ENCODE data around the gene EIF2B1. TPM values are rescaled to one million over a fixed set of nuclear protein-coding genes. Genes with fewer than 3 reads are reported as not detected.

Gene EIF2B1
- 10 to 100 TPM; 33.0 to 80.8 (median 41.7) TPM for total RNA-seq
- 10 to 100 TPM; 27.1 to 47.6 TPM for polyA plus RNA-seq
- long read RNA-seq, donor 1, transcript EIF2B1-201 (9 exons, 2,477 nt), result major isoform, 247 of 312 reads
- long read RNA-seq, donor 1, transcript EIF2B1-204 (5 exons, 1,768 nt), result minor isoform, 20 of 312 reads
- long read RNA-seq, donor 1, partial matches to known transcripts, result 9 of 312 reads
- long read RNA-seq, donor 1, other reads (novel, unspliced or antisense), result 35 of 312 reads
- long read RNA-seq, donor 2, transcript EIF2B1-202 (4 exons, 622 nt), result minor isoform, 5 of 50 reads
- long read RNA-seq, donor 2, transcript EIF2B1-201 (9 exons, 2,477 nt), result major isoform, 29 of 50 reads
- long read RNA-seq, donor 2, partial matches to known transcripts, result 13 of 50 reads
- long read RNA-seq, donor 2, other reads (novel, unspliced or antisense), result 0 of 50 reads
- long read RNA-seq, donor 3, transcript EIF2B1-201 (9 exons, 2,477 nt), result major isoform, 99 of 112 reads
- long read RNA-seq, donor 3, partial matches to known transcripts, result 1 of 112 reads
- long read RNA-seq, donor 3, other reads (novel, unspliced or antisense), result 12 of 112 reads

GRCh38 chr12:123633379-123634141 lies at the start of gene EIF2B1, which contains the start of gene GTF2H3:
TSS of gene EIF2B1 (minus strand) at chr12:123633686. CDS start at chr12:123633557, 129 bp downstream.
TSS of gene GTF2H3 (plus strand) at chr12:123633829. CDS start at chr12:123633860, 31 bp downstream.
- 0% methylated on average over 51 to 52 of the region's 52 CpGs for WGBS, 3 donors
- intact Hi-C loops (cut with DNase I), result no loop called here
- Histone ChIP-seq H3K9me3 (no peaks in the 10 kb centered on the region), H3K4me3 (peak within 1 kb of the TSS; percentile 93), H3K36me3 (no peaks in the 10 kb centered on the region), H3K27me3 (no peaks in the 10 kb centered on the region), H3K27ac (peak within 1 kb of the TSS; percentile 22 to 58), H3K4me1 (ENCODE audit: insufficient read depth) (peaks cover 5% of the 10 kb centered on the region)
- TF ChIP-seq CTCF (IDR thresholded peaks at IDR 0.05) (no peak), POLR2A (IDR thresholded peaks at IDR 0.05) (peak; percentile 80), EP300 (IDR thresholded peaks at IDR 0.05) (no peak)
- DNase-seq, result peak; percentile 95 to 98 (median 95)

GRCh38 chr12:123681605-123682004 lies 48.1 kb upstream of the EIF2B1 start:
- H3K27me3 ChIP-seq, result no peaks in the 10 kb centered on the region
- no peaks in the 10 kb centered on the region for H3K4me1 ChIP-seq (ENCODE audit: insufficient read depth)
- H3K36me3 ChIP-seq, result no peaks in the 10 kb centered on the region
- WGBS, 3 donors, result 92 to 95% (median 94%) methylated on average over 2 of the region's 2 CpGs
- intact Hi-C loops (cut with DNase I), result no loop called here
- H3K27ac ChIP-seq, result no peak overlapping the region
- H3K4me3 ChIP-seq, result no peak overlapping the region
- TF ChIP-seq EP300 (IDR thresholded peaks at IDR 0.05) (no peak), CTCF (IDR thresholded peaks at IDR 0.05) (no peak), POLR2A (IDR thresholded peaks at IDR 0.05) (no peak)
- no peaks in the 10 kb centered on the region for H3K9me3 ChIP-seq
- no peak for DNase-seq

GRCh38 chr12:123678981-123679380 lies 45.5 kb upstream of the EIF2B1 start:
- intact Hi-C loops (cut with DNase I), result no loop called here
- Histone ChIP-seq H3K4me3 (no peak overlapping the region), H3K36me3 (no peaks in the 10 kb centered on the region), H3K9me3 (no peaks in the 10 kb centered on the region), H3K4me1 (ENCODE audit: insufficient read depth) (no peaks in the 10 kb centered on the region), H3K27me3 (no peaks in the 10 kb centered on the region), H3K27ac (no peak overlapping the region)
- 94 to 98% (median 95%) methylated on average over 10 of the region's 10 CpGs for WGBS, 3 donors
- no peak for DNase-seq
- TF ChIP-seq CTCF (IDR thresholded peaks at IDR 0.05) (no peak), EP300 (IDR thresholded peaks at IDR 0.05) (no peak), POLR2A (IDR thresholded peaks at IDR 0.05) (no peak)

GRCh38 chr12:123676616-123677320 lies 43.3 kb upstream of the EIF2B1 start:
- H3K36me3 ChIP-seq, result no peaks in the 10 kb centered on the region
- intact Hi-C loops (cut with DNase I), result no loop called here

More at GRCh38 chr12:123676616-123677320, 43.3 kb upstream of the EIF2B1 start:
- no peaks in the 10 kb centered on the region for H3K27me3 ChIP-seq
- H3K4me3 ChIP-seq, result no peak overlapping the region
- WGBS, 3 donors, result 88 to 94% (median 90%) methylated on average over 9 of the region's 9 CpGs
- no peaks in the 10 kb centered on the region for H3K9me3 ChIP-seq
- TF ChIP-seq CTCF (IDR thresholded peaks at IDR 0.05), result no peak
- TF ChIP-seq EP300 (IDR thresholded peaks at IDR 0.05), result no peak
- TF ChIP-seq POLR2A (IDR thresholded peaks at IDR 0.05), result no peak
- no peak for DNase-seq
- no peak overlapping the region for H3K27ac ChIP-seq
- H3K4me1 ChIP-seq (ENCODE audit: insufficient read depth), result no peaks in the 10 kb centered on the region
